LNCAP (cell line): Measurements from ENCODE around the gene ATP1B4.

Source experiments
- CTCF ChIP-seq: fragments of 450-650 bp; IDR thresholded peaks from 2 replicates; pipeline ENCODE4 v1.5.1; 2017; ENCODE audit warnings: mild to moderate bottlenecking

Gene ATP1B4

DNA sequence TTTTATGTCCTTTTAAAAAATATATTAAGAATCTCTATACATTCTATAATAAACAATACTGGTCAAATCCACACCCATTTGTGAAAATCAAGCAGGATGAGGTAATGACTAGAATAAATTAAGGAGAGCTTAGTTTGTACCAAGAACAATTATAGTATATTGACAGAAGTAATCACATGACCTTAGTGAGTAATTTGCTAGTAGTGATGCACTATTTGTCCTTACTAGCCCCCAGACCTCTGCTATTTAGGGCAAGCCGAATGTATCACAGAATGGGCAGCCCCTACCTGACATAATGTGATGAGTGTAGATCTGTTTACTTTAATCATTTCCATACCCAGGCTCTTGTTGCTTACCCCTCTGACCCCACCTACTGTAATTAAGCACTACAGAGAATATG is 15.8 kb downstream of the ATP1B4 start:
- no peak for TF ChIP-seq CTCF

DNA sequence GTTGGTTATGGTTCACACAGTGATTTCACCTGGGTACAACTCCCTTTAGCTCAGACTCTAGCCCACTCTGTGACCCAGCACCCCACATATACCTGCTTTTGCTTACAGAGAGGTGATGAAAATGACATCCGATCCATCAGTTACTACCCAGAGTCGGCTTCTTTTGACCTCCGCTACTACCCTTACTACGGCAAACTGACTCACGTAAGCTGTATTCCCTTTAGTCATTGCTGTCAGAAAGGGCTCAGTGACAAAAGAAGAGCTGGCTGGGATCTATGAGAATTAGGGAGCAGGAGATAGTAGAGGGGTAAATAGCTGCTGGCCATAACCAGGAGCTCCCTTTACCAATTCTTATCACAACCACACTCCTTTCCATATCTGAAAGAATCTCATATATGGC is 16.7 kb downstream of the ATP1B4 start:
- TF ChIP-seq CTCF = no peak

GRCh38 chrX:120379937-120380681 is 18.2 kb downstream of the ATP1B4 start:
- TF ChIP-seq CTCF = no peak

- peak; percentile 48; the same call in 1 of the 2 replicates for TF ChIP-seq CTCF
These were observed 18.8 kb downstream of the ATP1B4 start for GRCh38 chrX:120380699-120381098.

DNA sequence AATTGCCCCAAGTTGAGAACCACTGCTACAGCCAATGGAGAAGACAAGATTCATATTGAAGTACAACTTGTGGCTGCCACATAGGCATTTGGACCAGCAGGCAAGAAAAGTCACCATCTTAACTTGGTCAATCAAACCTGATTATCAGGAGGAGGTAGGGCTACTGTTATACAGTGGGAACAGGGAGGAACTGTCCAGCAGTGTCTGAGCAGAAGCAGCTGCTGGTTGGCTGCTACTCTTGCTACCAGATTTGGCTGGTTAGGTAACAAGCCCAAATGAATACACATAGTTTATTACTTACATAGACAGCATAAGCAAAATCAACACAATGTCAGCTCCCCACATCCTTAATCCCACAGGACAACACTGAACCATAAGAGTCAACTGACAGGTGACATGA is 39.4 kb downstream of the ATP1B4 start:
- no peak for TF ChIP-seq CTCF

GRCh38 chrX:120402369-120402768 is 40.5 kb downstream of the ATP1B4 start:
- TF ChIP-seq CTCF = no peak

DNA sequence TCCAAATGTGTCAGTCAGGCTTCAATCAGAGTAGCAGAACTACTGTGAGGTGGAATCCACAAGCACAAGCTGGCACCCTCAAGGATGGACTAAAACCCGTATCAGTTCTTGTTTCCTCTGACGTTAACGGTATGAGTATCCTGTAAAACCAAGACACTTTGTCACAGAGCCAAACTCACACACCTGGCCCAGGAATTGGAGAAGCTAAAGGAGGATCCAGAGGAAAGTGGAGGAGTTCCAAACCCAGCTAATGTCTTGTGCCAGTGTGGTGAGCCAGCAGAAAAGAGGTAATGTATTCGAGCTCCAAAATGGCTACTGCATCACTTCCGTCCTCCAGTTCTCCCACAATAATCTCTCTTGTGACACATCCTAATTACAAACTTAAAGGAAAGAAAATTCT is 44.7 kb downstream of the ATP1B4 start:
- no peak for TF ChIP-seq CTCF

GRCh38 chrX:120408168-120408567 is 46.3 kb downstream of the ATP1B4 start:
- TF ChIP-seq CTCF = no peak
